HT-29 (cell line): Measurements from ENCODE around the gene KLHL29. TPM values are rescaled to one million over a fixed set of nuclear protein-coding genes. Genes with fewer than 3 reads are reported as not detected.

Experiments
- DNase-seq: peaks from one replicate; pipeline ENCODE4 v3.0.0-alpha.2; 2015; ENCODE audit warnings: low spot score
- total RNA-seq: library from RNA; depleted of rRNA; stranded (reverse); fragments of >200 nt; shearing (Covaris generic); gene quantifications from 2 replicates; pipeline ENCODE4 v1.2.3, GENCODE V29; 2014

KLHL29 gene
- total RNA-seq, 1 experiment from 2014 or later, result 0.18 TPM

- no peak for DNase-seq
Observed at GRCh38 chr2:23530206-23530908, 145.4 kb downstream of the KLHL29 start.

- no peak for DNase-seq
Observed at GRCh38 chr2:23530909-23531276, 145.9 kb downstream of the KLHL29 start.

- no peak for DNase-seq
Observed at GRCh38 chr2:23531280-23531679, 146.3 kb downstream of the KLHL29 start.

GRCh38 chr2:23531881-23532280, 146.9 kb downstream of the KLHL29 start:
- no peak for DNase-seq

GRCh38 chr2:23532391-23533337, 147.7 kb downstream of the KLHL29 start:
- no peak for DNase-seq

- DNase-seq, result no peak
Observed at GRCh38 chr2:23533338-23533695, 148.3 kb downstream of the KLHL29 start.

GRCh38 chr2:23534771-23535170, 149.8 kb downstream of the KLHL29 start:
- no peak for DNase-seq

GRCh38 chr2:23536326-23536725, 151.3 kb downstream of the KLHL29 start:
- DNase-seq, result no peak

GRCh38 chr2:23537991-23538390, 153.0 kb downstream of the KLHL29 start:
- no peak for DNase-seq

GRCh38 chr2:23538566-23538965, 153.6 kb downstream of the KLHL29 start:
- DNase-seq, result no peak

GRCh38 chr2:23540804-23541360, 155.9 kb downstream of the KLHL29 start:
- DNase-seq, result no peak

GRCh38 chr2:23541503-23542229, 156.7 kb downstream of the KLHL29 start:
- no peak for DNase-seq

- DNase-seq, result no peak
Observed at GRCh38 chr2:23542230-23542789, 157.3 kb downstream of the KLHL29 start.

- no peak for DNase-seq
Observed at GRCh38 chr2:23543302-23543701, 158.3 kb downstream of the KLHL29 start.

GRCh38 chr2:23543728-23544127, 158.7 kb downstream of the KLHL29 start:
- DNase-seq, result no peak

- DNase-seq, result no peak
Observed at GRCh38 chr2:23544589-23545295, 159.8 kb downstream of the KLHL29 start.

GRCh38 chr2:23545396-23545795, 160.4 kb downstream of the KLHL29 start:
- no peak for DNase-seq

- DNase-seq, result no peak
Observed at GRCh38 chr2:23545811-23546210, 160.8 kb downstream of the KLHL29 start.

- DNase-seq, result no peak
Observed at GRCh38 chr2:23546913-23547312, 161.9 kb downstream of the KLHL29 start.

- DNase-seq, result no peak
Observed at GRCh38 chr2:23547725-23548124, 162.7 kb downstream of the KLHL29 start.
